KOPT-K1 (cell line): ENCODE data around the gene ARNT2.

Source experiments
- H3K27ac ChIP-seq: fragments of 200-600 bp; sonication (generic); 2 replicates; pipeline ENCODE4 v1.5.1; 2016; ENCODE audit warnings: antibody characterized with exemption, mild to moderate bottlenecking, low read depth, low read length; ENCODE audit not compliant: poor library complexity, severe bottlenecking
- H3K36me3 ChIP-seq: fragments of 200-600 bp; sonication (generic); 2 replicates; pipeline ENCODE4 v1.5.1; 2017; ENCODE audit warnings: antibody characterized with exemption, mild to moderate bottlenecking, low read length, moderate library complexity; ENCODE audit not compliant: insufficient read depth
- H3K9me3 ChIP-seq: fragments of 200-600 bp; sonication (generic); 2 replicates; pipeline ENCODE4 v1.5.1; 2017; ENCODE audit warnings: antibody characterized with exemption, low read length, mild to moderate bottlenecking; ENCODE audit not compliant: insufficient read depth, poor library complexity, severe bottlenecking

Gene ARNT2

GRCh38 chr15:80604583-80605575 is 200.7 kb downstream of the ARNT2 start:
- no peaks in the 10 kb centered on the region for H3K36me3 ChIP-seq
- H3K27ac ChIP-seq: no peak overlapping the region
- H3K9me3 ChIP-seq: no peaks in the 10 kb centered on the region

GRCh38 chr15:80605591-80606150 is 201.5 kb downstream of the ARNT2 start:
- Histone ChIP-seq H3K27ac (no peak overlapping the region), H3K36me3 (no peaks in the 10 kb centered on the region), H3K9me3 (no peaks in the 10 kb centered on the region)

GRCh38 chr15:80606511-80607071 is 202.4 kb downstream of the ARNT2 start:
- Histone ChIP-seq H3K9me3 (no peaks in the 10 kb centered on the region), H3K27ac (no peak overlapping the region), H3K36me3 (no peaks in the 10 kb centered on the region)

- Histone ChIP-seq H3K27ac (no peak overlapping the region), H3K36me3 (no peaks in the 10 kb centered on the region), H3K9me3 (no peaks in the 10 kb centered on the region)
These were observed 203.3 kb downstream of the ARNT2 start for GRCh38 chr15:80607287-80607980.

- Histone ChIP-seq H3K9me3 (no peaks in the 10 kb centered on the region), H3K36me3 (no peaks in the 10 kb centered on the region), H3K27ac (no peak overlapping the region)
These were observed 204.5 kb downstream of the ARNT2 start for GRCh38 chr15:80608688-80609087.

GRCh38 chr15:80609091-80609490 is 204.9 kb downstream of the ARNT2 start:
- Histone ChIP-seq H3K36me3 (no peaks in the 10 kb centered on the region), H3K9me3 (no peaks in the 10 kb centered on the region), H3K27ac (no peak overlapping the region)

GRCh38 chr15:80609512-80609946 is 205.3 kb downstream of the ARNT2 start:
- no peaks in the 10 kb centered on the region for H3K36me3 ChIP-seq
- H3K9me3 ChIP-seq: no peaks in the 10 kb centered on the region
- H3K27ac ChIP-seq: no peak overlapping the region

GRCh38 chr15:80611543-80612080 is 207.4 kb downstream of the ARNT2 start:
- no peak overlapping the region for H3K27ac ChIP-seq
- no peaks in the 10 kb centered on the region for H3K9me3 ChIP-seq
- no peaks in the 10 kb centered on the region for H3K36me3 ChIP-seq

GRCh38 chr15:80612118-80612823 is 208.1 kb downstream of the ARNT2 start:
- Histone ChIP-seq H3K27ac (no peak overlapping the region), H3K9me3 (no peaks in the 10 kb centered on the region), H3K36me3 (no peaks in the 10 kb centered on the region)

GRCh38 chr15:80613762-80614365 is 209.7 kb downstream of the ARNT2 start:
- no peaks in the 10 kb centered on the region for H3K9me3 ChIP-seq
- no peaks in the 10 kb centered on the region for H3K36me3 ChIP-seq
- no peak overlapping the region for H3K27ac ChIP-seq

- H3K36me3 ChIP-seq: no peaks in the 10 kb centered on the region
- no peaks in the 10 kb centered on the region for H3K9me3 ChIP-seq
- no peak overlapping the region for H3K27ac ChIP-seq
These were observed 210.7 kb downstream of the ARNT2 start for GRCh38 chr15:80614711-80615360.

GRCh38 chr15:80615361-80615736 is 211.2 kb downstream of the ARNT2 start:
- Histone ChIP-seq H3K36me3 (no peaks in the 10 kb centered on the region), H3K9me3 (no peaks in the 10 kb centered on the region), H3K27ac (no peak overlapping the region)

GRCh38 chr15:80615783-80616391 is 211.7 kb downstream of the ARNT2 start:
- H3K27ac ChIP-seq: no peak overlapping the region
- H3K9me3 ChIP-seq: no peaks in the 10 kb centered on the region
- no peaks in the 10 kb centered on the region for H3K36me3 ChIP-seq
